ENCODE measurements around the gene STXBP2.

STXBP2 gene

DNA sequence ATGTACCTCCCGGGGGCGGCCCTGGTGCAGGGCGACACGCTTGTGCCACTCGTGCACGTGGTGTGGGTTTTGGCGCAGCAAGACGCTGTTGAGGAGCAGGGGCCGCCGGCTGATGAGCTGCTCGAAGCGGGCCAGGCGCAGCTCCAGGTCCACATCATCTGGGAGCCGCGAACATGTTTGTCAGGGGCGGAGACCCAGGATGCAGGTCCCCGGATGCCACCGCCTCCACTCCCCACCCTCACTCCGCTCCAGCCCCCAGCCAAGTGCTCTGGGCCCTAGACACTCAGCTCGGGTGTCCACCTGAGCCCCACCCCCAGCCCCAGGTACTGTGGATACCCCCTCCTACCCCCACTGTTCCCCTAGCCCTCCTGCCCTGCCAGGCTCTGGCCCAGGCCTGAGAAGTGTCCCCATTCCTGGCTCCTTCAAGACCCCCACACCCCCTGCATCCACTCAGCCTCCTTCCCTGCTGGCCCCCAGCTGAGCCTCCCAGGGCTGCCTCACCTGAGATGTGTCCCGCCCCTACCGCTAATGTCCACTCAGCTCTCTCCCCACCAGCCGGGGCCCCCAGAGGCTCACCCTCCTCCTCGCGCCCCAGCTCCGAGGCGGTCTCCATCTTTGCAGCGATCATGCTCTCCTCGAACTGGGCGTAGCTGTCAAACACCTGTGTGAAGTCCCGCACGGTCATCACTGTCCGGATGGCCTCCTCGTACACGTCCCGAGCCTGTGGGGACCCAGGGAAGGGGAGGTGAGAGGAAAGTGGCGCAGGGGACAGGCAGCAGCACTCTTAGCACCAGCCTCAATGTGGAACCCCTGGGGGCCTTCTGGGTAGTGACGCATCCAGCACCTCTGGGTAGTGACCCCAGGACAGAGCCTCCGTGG, 12.9 kb upstream of the STXBP2 start:
- TF ChIP-seq KLF10 (tag by site-specific recombination; IDR thresholded peaks at IDR 0.05) (no peak), ZNF585B (tag by site-specific recombination; IDR thresholded peaks at IDR 0.05) (no peak), GLIS1 (tag by site-specific recombination; IDR thresholded peaks at IDR 0.05) (peak; percentile 92), ZSCAN30 (tag by site-specific recombination; IDR thresholded peaks at IDR 0.05) (no peak)
- TF ChIP-seq, protein P1, sequence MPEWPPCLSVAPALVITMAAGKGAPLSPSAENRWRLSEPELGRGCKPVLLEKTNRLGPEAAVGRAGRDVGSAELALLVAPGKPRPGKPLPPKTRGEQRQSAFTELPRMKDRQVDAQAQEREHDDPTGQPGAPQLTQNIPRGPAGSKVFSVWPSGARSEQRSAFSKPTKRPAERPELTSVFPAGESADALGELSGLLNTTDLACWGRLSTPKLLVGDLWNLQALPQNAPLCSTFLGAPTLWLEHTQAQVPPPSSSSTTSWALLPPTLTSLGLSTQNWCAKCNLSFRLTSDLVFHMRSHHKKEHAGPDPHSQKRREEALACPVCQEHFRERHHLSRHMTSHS (tag by site-specific recombination; IDR thresholded peaks at IDR 0.05): no peak
- TF ChIP-seq, protein P2, sequence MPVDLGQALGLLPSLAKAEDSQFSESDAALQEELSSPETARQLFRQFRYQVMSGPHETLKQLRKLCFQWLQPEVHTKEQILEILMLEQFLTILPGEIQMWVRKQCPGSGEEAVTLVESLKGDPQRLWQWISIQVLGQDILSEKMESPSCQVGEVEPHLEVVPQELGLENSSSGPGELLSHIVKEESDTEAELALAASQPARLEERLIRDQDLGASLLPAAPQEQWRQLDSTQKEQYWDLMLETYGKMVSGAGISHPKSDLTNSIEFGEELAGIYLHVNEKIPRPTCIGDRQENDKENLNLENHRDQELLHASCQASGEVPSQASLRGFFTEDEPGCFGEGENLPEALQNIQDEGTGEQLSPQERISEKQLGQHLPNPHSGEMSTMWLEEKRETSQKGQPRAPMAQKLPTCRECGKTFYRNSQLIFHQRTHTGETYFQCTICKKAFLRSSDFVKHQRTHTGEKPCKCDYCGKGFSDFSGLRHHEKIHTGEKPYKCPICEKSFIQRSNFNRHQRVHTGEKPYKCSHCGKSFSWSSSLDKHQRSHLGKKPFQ (tag by site-specific recombination; IDR thresholded peaks at IDR 0.05): no peak
- H3K4me1 ChIP-seq (ENCODE audit: control insufficient read depth, insufficient read depth, low read length): no peaks in the 10 kb centered on the region; the same call in none of the 2 replicates
- CTCF ChIA-PET: interaction anchor here (0.6 to 1.7 kb wide), 5 partner anchors 10 to 1153 kb away, joined by 3 to 7 read pairs (median 3); partner anchors contain the start of gene TRAPPC5
- H3K9me3 ChIP-seq (ENCODE audit: control insufficient read depth, insufficient read depth, low read depth, low read length): no peaks in the 10 kb centered on the region
- H3K4me3 ChIP-seq (ENCODE audit: low read depth, low read length): no peak overlapping the region
- H3K36me3 ChIP-seq (ENCODE audit: control insufficient read depth in 2 of 2, insufficient read depth in 1 of 2, low read length in 2 of 2): peaks cover 0 to 81% of the 10 kb centered on the region in 2 experiments; a peak in 2 of 3 replicates
- POLR2A ChIA-PET: interaction anchor here (0.8 to 1.8 kb wide), 2 partner anchors 14 to 37 kb away, joined by 3 to 6 read pairs; partner anchors contain the start of gene STXBP2
- no peak overlapping the region for H3K27ac ChIP-seq (ENCODE audit: extremely low read depth, low read depth, low read length)

DNA sequence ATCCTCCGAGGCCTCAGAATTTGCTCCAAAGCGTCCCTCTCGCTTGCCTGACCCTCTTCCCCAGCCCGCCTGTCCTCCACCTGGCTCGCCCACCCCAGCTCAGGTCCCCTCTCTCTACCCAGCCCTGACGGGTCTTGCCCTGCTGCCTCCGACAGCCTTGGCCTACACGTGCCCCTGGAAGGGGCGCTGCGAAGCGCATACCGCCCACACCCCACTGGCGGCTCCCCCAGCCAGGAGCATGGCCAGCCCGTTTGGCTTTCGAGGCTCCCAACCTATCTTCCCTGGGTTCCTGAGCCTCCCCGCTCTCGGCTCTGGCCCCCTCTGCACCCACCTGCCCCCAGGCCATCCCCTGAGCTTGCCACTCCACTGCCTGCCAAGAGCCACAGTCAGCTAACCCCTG, 12.1 kb upstream of the STXBP2 start:
- H3K36me3 ChIP-seq (ENCODE audit: control insufficient read depth in 2 of 2, insufficient read depth in 1 of 2, low read length in 2 of 2): peaks cover 0 to 75% of the 10 kb centered on the region in 2 experiments; a peak in 2 of 3 replicates
- no peak overlapping the region for H3K27ac ChIP-seq (ENCODE audit: extremely low read depth, low read depth, low read length)
- no peaks in the 10 kb centered on the region; the same call in 1 of the 2 replicates for H3K4me1 ChIP-seq (ENCODE audit: control insufficient read depth, insufficient read depth, low read length)
- H3K4me3 ChIP-seq (ENCODE audit: low read depth, low read length): no peak overlapping the region
- no peaks in the 10 kb centered on the region for H3K9me3 ChIP-seq (ENCODE audit: control insufficient read depth, insufficient read depth, low read depth, low read length)
- CTCF ChIA-PET: no interaction called here
- POLR2A ChIA-PET: interaction anchor here (0.8 to 1.8 kb wide), 2 partner anchors 9 to 13 kb away, joined by 3 to 6 read pairs; partner anchors contain the start of genes PCP2 and STXBP2
- TF ChIP-seq ZNF624 (tag by site-specific recombination; IDR thresholded peaks at IDR 0.05): no peak
- TF ChIP-seq ZNF274 (IDR thresholded peaks at IDR 0.05; ENCODE audit: low read length): no peak
- no peak for TF ChIP-seq ZNF274 (tag by site-specific recombination; IDR thresholded peaks at IDR 0.05; ENCODE audit: borderline replicate concordance)
- TF ChIP-seq HOXD13 (CRISPR knock-in tag; IDR thresholded peaks at IDR 0.05; ENCODE audit: borderline replicate concordance): no peak
- no peak for TF ChIP-seq GFI1B (tag by site-specific recombination; IDR thresholded peaks at IDR 0.05)
- TF ChIP-seq, protein P3, sequence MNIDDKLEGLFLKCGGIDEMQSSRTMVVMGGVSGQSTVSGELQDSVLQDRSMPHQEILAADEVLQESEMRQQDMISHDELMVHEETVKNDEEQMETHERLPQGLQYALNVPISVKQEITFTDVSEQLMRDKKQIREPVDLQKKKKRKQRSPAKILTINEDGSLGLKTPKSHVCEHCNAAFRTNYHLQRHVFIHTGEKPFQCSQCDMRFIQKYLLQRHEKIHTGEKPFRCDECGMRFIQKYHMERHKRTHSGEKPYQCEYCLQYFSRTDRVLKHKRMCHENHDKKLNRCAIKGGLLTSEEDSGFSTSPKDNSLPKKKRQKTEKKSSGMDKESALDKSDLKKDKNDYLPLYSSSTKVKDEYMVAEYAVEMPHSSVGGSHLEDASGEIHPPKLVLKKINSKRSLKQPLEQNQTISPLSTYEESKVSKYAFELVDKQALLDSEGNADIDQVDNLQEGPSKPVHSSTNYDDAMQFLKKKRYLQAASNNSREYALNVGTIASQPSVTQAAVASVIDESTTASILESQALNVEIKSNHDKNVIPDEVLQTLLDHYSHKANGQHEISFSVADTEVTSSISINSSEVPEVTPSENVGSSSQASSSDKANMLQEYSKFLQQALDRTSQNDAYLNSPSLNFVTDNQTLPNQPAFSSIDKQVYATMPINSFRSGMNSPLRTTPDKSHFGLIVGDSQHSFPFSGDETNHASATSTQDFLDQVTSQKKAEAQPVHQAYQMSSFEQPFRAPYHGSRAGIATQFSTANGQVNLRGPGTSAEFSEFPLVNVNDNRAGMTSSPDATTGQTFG (tag by site-specific recombination; IDR thresholded peaks at IDR 0.05; ENCODE audit: borderline replicate concordance): no peak
- no peak for TF ChIP-seq ZNF530 (tag by site-specific recombination; IDR thresholded peaks at IDR 0.05; ENCODE audit: low read depth)
- no peak for TF ChIP-seq ZNF394 (tag by site-specific recombination; IDR thresholded peaks at IDR 0.05; ENCODE audit: borderline replicate concordance)
- TF ChIP-seq ZBTB21 (tag by site-specific recombination; IDR thresholded peaks at IDR 0.05): no peak
- no peak for TF ChIP-seq ZNF621 (tag by site-specific recombination; IDR thresholded peaks at IDR 0.05)
- no peak for TF ChIP-seq ZNF19 (tag by site-specific recombination; IDR thresholded peaks at IDR 0.05; ENCODE audit: low read depth)
- TF ChIP-seq ZNF658 (tag by site-specific recombination; IDR thresholded peaks at IDR 0.05): no peak
- no peak for TF ChIP-seq ZFP41 (tag by site-specific recombination; IDR thresholded peaks at IDR 0.05; ENCODE audit: borderline replicate concordance)
- no peak for TF ChIP-seq ZNF112 (tag by site-specific recombination; IDR thresholded peaks at IDR 0.05)
- no peak for TF ChIP-seq KLF9 (tag by site-specific recombination; IDR thresholded peaks at IDR 0.05; ENCODE audit: low read depth)
- TF ChIP-seq, protein P4, sequence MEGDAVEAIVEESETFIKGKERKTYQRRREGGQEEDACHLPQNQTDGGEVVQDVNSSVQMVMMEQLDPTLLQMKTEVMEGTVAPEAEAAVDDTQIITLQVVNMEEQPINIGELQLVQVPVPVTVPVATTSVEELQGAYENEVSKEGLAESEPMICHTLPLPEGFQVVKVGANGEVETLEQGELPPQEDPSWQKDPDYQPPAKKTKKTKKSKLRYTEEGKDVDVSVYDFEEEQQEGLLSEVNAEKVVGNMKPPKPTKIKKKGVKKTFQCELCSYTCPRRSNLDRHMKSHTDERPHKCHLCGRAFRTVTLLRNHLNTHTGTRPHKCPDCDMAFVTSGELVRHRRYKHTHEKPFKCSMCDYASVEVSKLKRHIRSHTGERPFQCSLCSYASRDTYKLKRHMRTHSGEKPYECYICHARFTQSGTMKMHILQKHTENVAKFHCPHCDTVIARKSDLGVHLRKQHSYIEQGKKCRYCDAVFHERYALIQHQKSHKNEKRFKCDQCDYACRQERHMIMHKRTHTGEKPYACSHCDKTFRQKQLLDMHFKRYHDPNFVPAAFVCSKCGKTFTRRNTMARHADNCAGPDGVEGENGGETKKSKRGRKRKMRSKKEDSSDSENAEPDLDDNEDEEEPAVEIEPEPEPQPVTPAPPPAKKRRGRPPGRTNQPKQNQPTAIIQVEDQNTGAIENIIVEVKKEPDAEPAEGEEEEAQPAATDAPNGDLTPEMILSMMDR (tag by site-specific recombination; IDR thresholded peaks at IDR 0.05): no peak
- TF ChIP-seq, protein P5, sequence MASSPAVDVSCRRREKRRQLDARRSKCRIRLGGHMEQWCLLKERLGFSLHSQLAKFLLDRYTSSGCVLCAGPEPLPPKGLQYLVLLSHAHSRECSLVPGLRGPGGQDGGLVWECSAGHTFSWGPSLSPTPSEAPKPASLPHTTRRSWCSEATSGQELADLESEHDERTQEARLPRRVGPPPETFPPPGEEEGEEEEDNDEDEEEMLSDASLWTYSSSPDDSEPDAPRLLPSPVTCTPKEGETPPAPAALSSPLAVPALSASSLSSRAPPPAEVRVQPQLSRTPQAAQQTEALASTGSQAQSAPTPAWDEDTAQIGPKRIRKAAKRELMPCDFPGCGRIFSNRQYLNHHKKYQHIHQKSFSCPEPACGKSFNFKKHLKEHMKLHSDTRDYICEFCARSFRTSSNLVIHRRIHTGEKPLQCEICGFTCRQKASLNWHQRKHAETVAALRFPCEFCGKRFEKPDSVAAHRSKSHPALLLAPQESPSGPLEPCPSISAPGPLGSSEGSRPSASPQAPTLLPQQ (tag by site-specific recombination; IDR thresholded peaks at IDR 0.05): no peak
- TF ChIP-seq ZNF610 (tag by site-specific recombination; IDR thresholded peaks at IDR 0.05; ENCODE audit: borderline replicate concordance): no peak
- TF ChIP-seq, protein P1 (tag by site-specific recombination; IDR thresholded peaks at IDR 0.05): no peak
